Neural cell (in vitro differentiated cells): ENCODE results near the gene POU6F2. TPM values are rescaled to one million over a fixed set of nuclear protein-coding genes. Genes with fewer than 3 reads are reported as not detected.

ENCODE experiments used
- H2AFZ ChIP-seq: fragments of 200-600, 300-800 bp; sonication (generic), shearing (Covaris generic); 2 replicates; pipeline ENCODE4 v1.6.0; 2014; ENCODE audit warnings: low read depth, mild to moderate bottlenecking, antibody characterized with exemption, low read length, moderate library complexity
- H3F3A ChIP-seq: fragments of 200-600 bp; shearing (Covaris generic); 2 replicates; pipeline ENCODE4 v1.6.1; 2016; ENCODE audit warnings: mild to moderate bottlenecking, moderate library complexity, mixed read lengths, antibody characterized with exemption, low read length; ENCODE audit not compliant: insufficient read depth, poor library complexity, severe bottlenecking
- H3K27ac ChIP-seq: fragments of 200-600, 300-800 bp; sonication (generic), shearing (Covaris generic); 2 replicates; pipeline ENCODE4 v1.5.1; 2014; ENCODE audit warnings: mild to moderate bottlenecking, low read length, moderate library complexity
- H3K27me3 ChIP-seq: fragments of 300-800, 200-600 bp; sonication (generic), shearing (Covaris generic); 2 replicates; pipeline ENCODE4 v1.6.0; 2014; ENCODE audit warnings: mild to moderate bottlenecking, low read depth, low read length, moderate library complexity; ENCODE audit not compliant: insufficient read depth
- H3K36me3 ChIP-seq: fragments of 300-800, 200-600 bp; sonication (generic), shearing (Covaris generic); 2 replicates; pipeline ENCODE4 v1.5.1; 2014; ENCODE audit warnings: mild to moderate bottlenecking, antibody characterized with exemption, low read length, moderate library complexity; ENCODE audit not compliant: insufficient read depth
- H3K4me2 ChIP-seq: fragments of 300-800, 200-600 bp; sonication (generic), shearing (Covaris generic); 2 replicates; pipeline ENCODE4 v1.6.0; 2014; ENCODE audit warnings: mild to moderate bottlenecking, low read length
- H3K4me3 ChIP-seq: fragments of 300-800, 200-600 bp; sonication (generic), shearing (Covaris generic); 2 replicates; pipeline ENCODE4 v1.5.1; 2014; ENCODE audit warnings: mild to moderate bottlenecking, low read length, moderate library complexity
- H3K79me2 ChIP-seq: fragments of 200-600 bp; shearing (Covaris generic); replicated peaks from 2 replicates; pipeline ENCODE4 v1.6.0; 2014; ENCODE audit warnings: mild to moderate bottlenecking, low read length, moderate library complexity; ENCODE audit not compliant: insufficient read depth
- H3K9ac ChIP-seq: fragments of 300-800, 200-600 bp; sonication (generic), shearing (Covaris generic); 2 replicates; pipeline ENCODE4 v1.6.1; 2016; ENCODE audit warnings: mild to moderate bottlenecking, low read length, mixed read lengths
- H3K9me2 ChIP-seq: fragments of 200-600 bp; shearing (Covaris generic); 2 replicates; pipeline ENCODE4 v1.6.1; 2016; ENCODE audit warnings: mild to moderate bottlenecking, low read length, mixed read lengths; ENCODE audit not compliant: insufficient read depth
- H3K9me3 ChIP-seq: fragments of 200-600, 300-800 bp; sonication (generic), shearing (Covaris generic); 2 replicates; pipeline ENCODE4 v1.6.1; 2016; ENCODE audit warnings: mild to moderate bottlenecking, mixed run types, low read length, moderate library complexity, mixed read lengths
- H4K20me1 ChIP-seq: fragments of 200-600 bp; shearing (Covaris generic); 2 replicates; pipeline ENCODE4 v1.6.1; 2016; ENCODE audit warnings: mild to moderate bottlenecking, mixed run types; ENCODE audit not compliant: insufficient read depth
- EP300 ChIP-seq: fragments of 450-650 bp; conservative IDR thresholded peaks from 2 replicates; pipeline ENCODE4 v1.6.1; 2014; ENCODE audit warnings: antibody characterized with exemption, mild to moderate bottlenecking, moderate library complexity; ENCODE audit not compliant: poor library complexity, severe bottlenecking
- EZH2 ChIP-seq: fragments of 200-600, 300-800 bp; shearing (Covaris generic), sonication (generic); IDR thresholded peaks from 2 replicates; pipeline ENCODE4 v1.6.1; 2014; ENCODE audit warnings: antibody characterized with exemption, low read length, borderline replicate concordance, mild to moderate bottlenecking; ENCODE audit not compliant: insufficient read depth, poor library complexity, severe bottlenecking
- MXI1 ChIP-seq: fragments of 450-650 bp; conservative IDR thresholded peaks from 2 replicates; pipeline ENCODE4 v1.6.1; 2014; ENCODE audit warnings: antibody characterized with exemption, mild to moderate bottlenecking; ENCODE audit not compliant: poor library complexity, severe bottlenecking
- POLR2AphosphoS5 ChIP-seq: IDR thresholded peaks from 2 replicates; pipeline ENCODE4 v1.6.1; 2012
- RAD21 ChIP-seq: fragments of 450-650 bp; conservative IDR thresholded peaks from 2 replicates; pipeline ENCODE4 v1.6.1; 2014; ENCODE audit warnings: antibody characterized with exemption, mild to moderate bottlenecking, moderate library complexity
- SMC3 ChIP-seq: fragments of 450-650 bp; conservative IDR thresholded peaks from 2 replicates; pipeline ENCODE4 v1.6.1; 2014; ENCODE audit warnings: antibody characterized with exemption, mild to moderate bottlenecking, moderate library complexity; ENCODE audit not compliant: poor library complexity
- TAF1 ChIP-seq: IDR thresholded peaks from 2 replicates; pipeline ENCODE4 v1.6.1; 2012; ENCODE audit warnings: low read depth
- polyA plus RNA-seq: library from polyadenylated mRNA; depleted of rRNA; stranded (reverse); fragments of >200 nt; gene quantifications from 2 replicates; pipeline ENCODE4 v1.2.3, GENCODE V29; 2014
- TF ChIP-seq, protein P1 (sequence below): fragments of 450-650 bp; IDR thresholded peaks from 2 replicates; pipeline ENCODE4 v1.5.1; 2014; ENCODE audit warnings: antibody characterized with exemption, mild to moderate bottlenecking, moderate library complexity; ENCODE audit not compliant: poor library complexity, severe bottlenecking
- TF ChIP-seq, protein P2 (sequence below): IDR thresholded peaks from 2 replicates; pipeline ENCODE4 v1.6.1; 2012; ENCODE audit warnings: borderline replicate concordance

POU6F2 gene
- polyA plus RNA-seq, 1 donor from 2014 or later = 2.8 TPM

DNA sequence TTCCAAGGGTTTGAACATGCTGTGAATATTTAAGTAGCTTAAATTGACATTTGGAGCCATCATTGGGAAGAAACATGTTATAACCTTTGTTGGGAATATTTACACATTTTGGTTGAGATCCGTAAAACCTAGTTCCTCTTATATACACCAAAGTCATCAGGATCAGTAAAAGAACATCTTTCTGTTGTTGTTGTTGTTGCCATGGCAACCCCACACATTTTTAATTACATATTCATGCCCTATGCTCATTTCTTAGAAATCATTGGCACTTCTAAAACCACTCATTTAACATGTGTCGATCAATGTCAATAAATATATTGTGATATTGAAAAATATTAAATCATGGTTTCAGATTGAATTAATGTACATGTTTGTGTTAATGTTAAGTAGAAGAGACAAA lies 122.6 kb downstream of the POU6F2 start:
- Histone ChIP-seq H3K9me3 (no peaks in the 10 kb centered on the region), H2AFZ (no peak overlapping the region), H3K9me2 (no peaks in the 10 kb centered on the region), H3K27me3 (no peaks in the 10 kb centered on the region), H3K4me2 (no peak overlapping the region), H3K79me2 (no peaks in the 10 kb centered on the region), H4K20me1 (no peaks in the 10 kb centered on the region), H3K4me3 (no peak overlapping the region), H3K9ac (no peak overlapping the region), H3K27ac (no peak overlapping the region), H3F3A (no peaks in the 10 kb centered on the region), H3K36me3 (no peaks in the 10 kb centered on the region)
- TF ChIP-seq, protein P1, sequence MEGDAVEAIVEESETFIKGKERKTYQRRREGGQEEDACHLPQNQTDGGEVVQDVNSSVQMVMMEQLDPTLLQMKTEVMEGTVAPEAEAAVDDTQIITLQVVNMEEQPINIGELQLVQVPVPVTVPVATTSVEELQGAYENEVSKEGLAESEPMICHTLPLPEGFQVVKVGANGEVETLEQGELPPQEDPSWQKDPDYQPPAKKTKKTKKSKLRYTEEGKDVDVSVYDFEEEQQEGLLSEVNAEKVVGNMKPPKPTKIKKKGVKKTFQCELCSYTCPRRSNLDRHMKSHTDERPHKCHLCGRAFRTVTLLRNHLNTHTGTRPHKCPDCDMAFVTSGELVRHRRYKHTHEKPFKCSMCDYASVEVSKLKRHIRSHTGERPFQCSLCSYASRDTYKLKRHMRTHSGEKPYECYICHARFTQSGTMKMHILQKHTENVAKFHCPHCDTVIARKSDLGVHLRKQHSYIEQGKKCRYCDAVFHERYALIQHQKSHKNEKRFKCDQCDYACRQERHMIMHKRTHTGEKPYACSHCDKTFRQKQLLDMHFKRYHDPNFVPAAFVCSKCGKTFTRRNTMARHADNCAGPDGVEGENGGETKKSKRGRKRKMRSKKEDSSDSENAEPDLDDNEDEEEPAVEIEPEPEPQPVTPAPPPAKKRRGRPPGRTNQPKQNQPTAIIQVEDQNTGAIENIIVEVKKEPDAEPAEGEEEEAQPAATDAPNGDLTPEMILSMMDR = no peak
- TF ChIP-seq EZH2 (no peak), SMC3 (no peak)
- TF ChIP-seq, protein P2, sequence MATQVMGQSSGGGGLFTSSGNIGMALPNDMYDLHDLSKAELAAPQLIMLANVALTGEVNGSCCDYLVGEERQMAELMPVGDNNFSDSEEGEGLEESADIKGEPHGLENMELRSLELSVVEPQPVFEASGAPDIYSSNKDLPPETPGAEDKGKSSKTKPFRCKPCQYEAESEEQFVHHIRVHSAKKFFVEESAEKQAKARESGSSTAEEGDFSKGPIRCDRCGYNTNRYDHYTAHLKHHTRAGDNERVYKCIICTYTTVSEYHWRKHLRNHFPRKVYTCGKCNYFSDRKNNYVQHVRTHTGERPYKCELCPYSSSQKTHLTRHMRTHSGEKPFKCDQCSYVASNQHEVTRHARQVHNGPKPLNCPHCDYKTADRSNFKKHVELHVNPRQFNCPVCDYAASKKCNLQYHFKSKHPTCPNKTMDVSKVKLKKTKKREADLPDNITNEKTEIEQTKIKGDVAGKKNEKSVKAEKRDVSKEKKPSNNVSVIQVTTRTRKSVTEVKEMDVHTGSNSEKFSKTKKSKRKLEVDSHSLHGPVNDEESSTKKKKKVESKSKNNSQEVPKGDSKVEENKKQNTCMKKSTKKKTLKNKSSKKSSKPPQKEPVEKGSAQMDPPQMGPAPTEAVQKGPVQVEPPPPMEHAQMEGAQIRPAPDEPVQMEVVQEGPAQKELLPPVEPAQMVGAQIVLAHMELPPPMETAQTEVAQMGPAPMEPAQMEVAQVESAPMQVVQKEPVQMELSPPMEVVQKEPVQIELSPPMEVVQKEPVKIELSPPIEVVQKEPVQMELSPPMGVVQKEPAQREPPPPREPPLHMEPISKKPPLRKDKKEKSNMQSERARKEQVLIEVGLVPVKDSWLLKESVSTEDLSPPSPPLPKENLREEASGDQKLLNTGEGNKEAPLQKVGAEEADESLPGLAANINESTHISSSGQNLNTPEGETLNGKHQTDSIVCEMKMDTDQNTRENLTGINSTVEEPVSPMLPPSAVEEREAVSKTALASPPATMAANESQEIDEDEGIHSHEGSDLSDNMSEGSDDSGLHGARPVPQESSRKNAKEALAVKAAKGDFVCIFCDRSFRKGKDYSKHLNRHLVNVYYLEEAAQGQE = no peak

DNA sequence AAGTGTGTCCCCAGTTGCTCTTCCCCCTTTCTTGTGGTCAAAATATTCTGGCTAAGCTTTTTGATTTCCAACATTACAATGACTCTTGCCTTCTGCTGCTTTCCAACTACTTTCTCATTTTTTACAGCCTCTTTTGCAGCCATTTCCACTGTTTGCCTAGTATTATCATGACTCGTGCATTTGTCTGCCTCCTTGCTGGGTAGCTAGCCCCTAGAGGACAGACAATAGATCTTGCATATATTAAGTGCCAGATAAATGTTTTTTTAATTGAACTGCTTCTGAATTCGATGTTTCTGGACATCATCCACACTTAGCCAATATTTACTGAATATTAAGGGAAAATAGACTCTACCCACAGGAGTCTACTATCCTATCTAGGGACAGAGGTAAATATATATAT lies 124.5 kb downstream of the POU6F2 start:
- no peaks in the 10 kb centered on the region for H3K79me2 ChIP-seq
- H3K27ac ChIP-seq = no peak overlapping the region
- H3F3A ChIP-seq = no peaks in the 10 kb centered on the region
- no peaks in the 10 kb centered on the region for H3K9me2 ChIP-seq
- H3K36me3 ChIP-seq = no peaks in the 10 kb centered on the region
- H3K4me2 ChIP-seq = no peak overlapping the region
- no peak for TF ChIP-seq MXI1
- no peak for TF ChIP-seq EP300
- no peak for TF ChIP-seq EZH2
- H3K9me3 ChIP-seq = no peaks in the 10 kb centered on the region
- no peaks in the 10 kb centered on the region for H3K27me3 ChIP-seq
- no peak overlapping the region for H3K9ac ChIP-seq
- H3K4me3 ChIP-seq = no peak overlapping the region
- H4K20me1 ChIP-seq = no peaks in the 10 kb centered on the region
- no peak overlapping the region for H2AFZ ChIP-seq

DNA sequence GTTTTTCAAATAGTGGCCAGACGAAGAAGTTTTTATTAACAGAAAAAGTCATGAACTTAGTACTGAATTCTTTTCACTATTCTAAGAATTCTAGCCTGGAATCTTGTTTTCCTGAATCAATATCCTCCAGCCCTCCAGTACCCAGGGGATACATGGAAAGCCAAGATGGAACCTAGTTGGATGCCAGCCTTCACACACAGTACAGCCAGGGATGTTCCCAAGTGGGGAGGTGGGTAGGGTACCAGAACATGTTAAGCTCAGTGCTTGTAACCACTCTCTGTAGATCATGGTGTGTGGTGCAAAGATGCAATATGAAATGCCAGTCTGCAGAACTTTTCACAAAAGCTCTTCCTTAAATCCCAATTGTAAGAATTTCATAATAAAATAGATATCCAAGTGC lies 128.0 kb downstream of the POU6F2 start:
- TF ChIP-seq EP300 (no peak), TAF1 (no peak), MXI1 (no peak), POLR2AphosphoS5 (no peak), RAD21 (no peak), SMC3 (no peak), EZH2 (no peak)
- TF ChIP-seq, protein P1 = no peak
- TF ChIP-seq, protein P2 = no peak
- Histone ChIP-seq H3K4me3 (no peak overlapping the region), H4K20me1 (no peaks in the 10 kb centered on the region), H3K79me2 (no peaks in the 10 kb centered on the region), H3K36me3 (no peaks in the 10 kb centered on the region), H3K4me2 (no peak overlapping the region), H3F3A (no peaks in the 10 kb centered on the region), H3K9me2 (no peaks in the 10 kb centered on the region), H3K27me3 (no peaks in the 10 kb centered on the region), H3K9ac (no peak overlapping the region), H3K9me3 (no peaks in the 10 kb centered on the region), H3K27ac (no peak overlapping the region), H2AFZ (no peak overlapping the region)
